HEK293 (cell line): ENCODE data around the gene TIGD2.

Source experiments
- CTCF ChIA-PET: fragments of 350-600 bp; formaldehyde crosslinking; extraction: SDS; loops from one replicate; lab custom pipeline; 2021; ENCODE audit warnings: antibody characterized with exemption; lab: Yijun Ruan, JAX
- POLR2A ChIA-PET: fragments of 300-600 bp; formaldehyde crosslinking; extraction: SDS; loops from one replicate; lab custom pipeline; 2020; ENCODE audit warnings: antibody characterized with exemption, inconsistent platforms; lab: Yijun Ruan, JAX
- H3K27ac ChIP-seq: fragments of 200-500 bp; sonication (Bioruptor generic); 2 replicates; pipeline ENCODE4 v1.5.1; 2014; ENCODE audit warnings: low read depth, low read length, control low read depth, inconsistent platforms; ENCODE audit errors: extremely low read depth
- H3K36me3 ChIP-seq, 2 experiments: fragments of 200-500 bp in 1 of 2; sonication (Bioruptor generic) in 1 of 2; 1 replicate in 1 of 2; 2 replicates in 1 of 2; pipeline ENCODE4 v1.5.1; 2014 to 2017; ENCODE audit warnings: inconsistent platforms in 2 of 2, low read length in 2 of 2; ENCODE audit not compliant: control insufficient read depth in 2 of 2, insufficient read depth in 1 of 2
- H3K4me1 ChIP-seq: fragments of 200-500 bp; sonication (Bioruptor generic); 2 replicates; pipeline ENCODE4 v1.5.1; 2014; ENCODE audit warnings: mild to moderate bottlenecking, low read length, inconsistent platforms; ENCODE audit not compliant: control insufficient read depth, insufficient read depth
- H3K4me3 ChIP-seq: 2 replicates; pipeline ENCODE4 v1.5.1; 2011; ENCODE audit warnings: low read depth, mild to moderate bottlenecking, control low read depth, low read length, moderate library complexity
- H3K9me3 ChIP-seq: fragments of 200-500 bp; sonication (Bioruptor generic); 2 replicates; pipeline ENCODE4 v1.5.1; 2014; ENCODE audit warnings: low read depth, low read length, inconsistent platforms; ENCODE audit not compliant: control insufficient read depth, insufficient read depth
- GFI1B ChIP-seq: fragments of 450-650 bp; formaldehyde crosslinking; IDR thresholded peaks from 2 replicates; pipeline ENCODE4 v1.5.1; 2016; ENCODE audit warnings: missing biosample characterization, missing genetic modification characterization
- IKZF3 ChIP-seq: fragments of 450-650 bp; IDR thresholded peaks from 2 replicates; pipeline ENCODE4 v1.5.0; 2018; ENCODE audit warnings: missing biosample characterization, mild to moderate bottlenecking, missing genetic modification characterization, moderate library complexity
- KLF10 ChIP-seq: fragments of 450-650 bp; IDR thresholded peaks from 2 replicates; pipeline ENCODE4 v1.5.1; 2018; ENCODE audit warnings: missing biosample characterization, mild to moderate bottlenecking, missing genetic modification characterization
- KLF16 ChIP-seq: fragments of 450-650 bp; formaldehyde crosslinking; IDR thresholded peaks from 2 replicates; pipeline ENCODE4 v1.5.1; 2017; ENCODE audit warnings: missing biosample characterization, missing genetic modification characterization
- MEIS1 ChIP-seq: sonication (generic); formaldehyde crosslinking; IDR thresholded peaks from 2 replicates; pipeline ENCODE4 v1.8.1; 2022; ENCODE audit warnings: missing genetic modification reagents, mild to moderate bottlenecking, borderline replicate concordance
- RBAK ChIP-seq: fragments of 450-650 bp; formaldehyde crosslinking; IDR thresholded peaks from 2 replicates; pipeline ENCODE4 v1.5.1; 2016; ENCODE audit warnings: missing biosample characterization, missing genetic modification characterization
- SETDB1 ChIP-seq: IDR thresholded peaks from one replicate; pipeline ENCODE4 v1.6.1; 2017; ENCODE audit warnings: mild to moderate bottlenecking, low read length, moderate library complexity, mixed read lengths; ENCODE audit not compliant: insufficient read length
- YY1 ChIP-seq: fragments of 450-650 bp; formaldehyde crosslinking; IDR thresholded peaks from 2 replicates; pipeline ENCODE4 v1.5.1; 2018; ENCODE audit warnings: missing biosample characterization, missing genetic modification characterization
- ZBTB20 ChIP-seq: fragments of 450-650 bp; formaldehyde crosslinking; IDR thresholded peaks from 2 replicates; pipeline ENCODE4 v1.5.1; 2016; ENCODE audit warnings: missing biosample characterization, missing genetic modification characterization
- ZFP69B ChIP-seq: fragments of 450-650 bp; formaldehyde crosslinking; IDR thresholded peaks from 2 replicates; pipeline ENCODE4 v1.5.1; 2016; ENCODE audit warnings: missing biosample characterization, missing genetic modification characterization
- ZNF132 ChIP-seq: fragments of 450-650 bp; formaldehyde crosslinking; IDR thresholded peaks from 2 replicates; pipeline ENCODE4 v1.5.1; 2017; ENCODE audit warnings: missing biosample characterization, missing genetic modification characterization, borderline replicate concordance
- ZNF138 ChIP-seq: fragments of 450-650 bp; formaldehyde crosslinking; IDR thresholded peaks from 2 replicates; pipeline ENCODE4 v1.5.1; 2016; ENCODE audit warnings: missing biosample characterization, missing genetic modification characterization, borderline replicate concordance
- ZNF223 ChIP-seq: fragments of 450-650 bp; formaldehyde crosslinking; IDR thresholded peaks from 2 replicates; pipeline ENCODE4 v1.5.1; 2016; ENCODE audit warnings: missing biosample characterization, missing genetic modification characterization
- ZNF248 ChIP-seq: fragments of 450-650 bp; formaldehyde crosslinking; IDR thresholded peaks from 2 replicates; pipeline ENCODE4 v1.5.1; 2017; ENCODE audit warnings: missing biosample characterization, missing genetic modification characterization
- ZNF311 ChIP-seq: fragments of 450-650 bp; formaldehyde crosslinking; IDR thresholded peaks from 2 replicates; pipeline ENCODE4 v1.5.1; 2017; ENCODE audit warnings: missing biosample characterization, missing genetic modification characterization, borderline replicate concordance
- ZNF366 ChIP-seq: fragments of 450-650 bp; formaldehyde crosslinking; conservative IDR thresholded peaks from 2 replicates; pipeline ENCODE4 v1.5.1; 2016; ENCODE audit warnings: missing biosample characterization, missing genetic modification characterization
- ZNF433 ChIP-seq: fragments of 450-650 bp; formaldehyde crosslinking; IDR thresholded peaks from 2 replicates; pipeline ENCODE4 v1.5.1; 2016; ENCODE audit warnings: missing biosample characterization, missing genetic modification characterization, low read depth
- ZNF514 ChIP-seq: fragments of 450-650 bp; formaldehyde crosslinking; IDR thresholded peaks from 2 replicates; pipeline ENCODE4 v1.5.1; 2016; ENCODE audit warnings: missing biosample characterization, missing genetic modification characterization
- ZNF530 ChIP-seq: fragments of 450-650 bp; formaldehyde crosslinking; IDR thresholded peaks from 2 replicates; pipeline ENCODE4 v1.5.1; 2016; ENCODE audit warnings: low read depth, missing biosample characterization, missing genetic modification characterization
- ZNF555 ChIP-seq: fragments of 450-650 bp; formaldehyde crosslinking; conservative IDR thresholded peaks from 2 replicates; pipeline ENCODE4 v1.5.1; 2017; ENCODE audit warnings: missing biosample characterization, mild to moderate bottlenecking, missing genetic modification characterization, inconsistent platforms
- ZNF623 ChIP-seq: fragments of 450-650 bp; formaldehyde crosslinking; IDR thresholded peaks from 2 replicates; pipeline ENCODE4 v1.5.1; 2016; ENCODE audit warnings: missing biosample characterization, missing genetic modification characterization
- ZNF626 ChIP-seq: fragments of 450-650 bp; sonication (Bioruptor Pico); formaldehyde crosslinking; IDR thresholded peaks from 2 replicates; pipeline ENCODE4 v1.5.1; 2018; ENCODE audit warnings: missing biosample characterization, missing genetic modification characterization, inconsistent platforms
- ZNF664 ChIP-seq: fragments of 450-650 bp; formaldehyde crosslinking; IDR thresholded peaks from 2 replicates; pipeline ENCODE4 v1.5.1; 2016; ENCODE audit warnings: missing biosample characterization, missing genetic modification characterization
- ZNF707 ChIP-seq: fragments of 450-650 bp; formaldehyde crosslinking; IDR thresholded peaks from 2 replicates; pipeline ENCODE4 v1.5.1; 2016; ENCODE audit warnings: missing biosample characterization, missing genetic modification characterization
- ZNF776 ChIP-seq: fragments of 450-650 bp; formaldehyde crosslinking; IDR thresholded peaks from 2 replicates; pipeline ENCODE4 v1.5.0; 2017; ENCODE audit warnings: missing biosample characterization, missing genetic modification characterization, borderline replicate concordance
- ZNF785 ChIP-seq: fragments of 450-650 bp; formaldehyde crosslinking; IDR thresholded peaks from 2 replicates; pipeline ENCODE4 v1.5.1; 2016; ENCODE audit warnings: missing biosample characterization, missing genetic modification characterization
- ZNF830 ChIP-seq: fragments of 450-650 bp; IDR thresholded peaks from 2 replicates; pipeline ENCODE4 v1.5.0; 2018; ENCODE audit warnings: missing biosample characterization, missing genetic modification characterization, low read depth, mild to moderate bottlenecking, moderate library complexity
- ZNF843 ChIP-seq: fragments of 450-650 bp; formaldehyde crosslinking; IDR thresholded peaks from 2 replicates; pipeline ENCODE4 v1.5.1; 2016; ENCODE audit warnings: missing biosample characterization, missing genetic modification characterization
- TF ChIP-seq, protein P1 (sequence below): fragments of 450-650 bp; formaldehyde crosslinking; IDR thresholded peaks from 2 replicates; pipeline ENCODE4 v1.5.1; 2017; ENCODE audit warnings: missing biosample characterization, missing genetic modification characterization
- TF ChIP-seq, protein P2 (sequence below): fragments of 450-650 bp; formaldehyde crosslinking; IDR thresholded peaks from 2 replicates; pipeline ENCODE4 v1.5.1; 2017; ENCODE audit warnings: missing biosample characterization, missing genetic modification characterization

Gene TIGD2

DNA sequence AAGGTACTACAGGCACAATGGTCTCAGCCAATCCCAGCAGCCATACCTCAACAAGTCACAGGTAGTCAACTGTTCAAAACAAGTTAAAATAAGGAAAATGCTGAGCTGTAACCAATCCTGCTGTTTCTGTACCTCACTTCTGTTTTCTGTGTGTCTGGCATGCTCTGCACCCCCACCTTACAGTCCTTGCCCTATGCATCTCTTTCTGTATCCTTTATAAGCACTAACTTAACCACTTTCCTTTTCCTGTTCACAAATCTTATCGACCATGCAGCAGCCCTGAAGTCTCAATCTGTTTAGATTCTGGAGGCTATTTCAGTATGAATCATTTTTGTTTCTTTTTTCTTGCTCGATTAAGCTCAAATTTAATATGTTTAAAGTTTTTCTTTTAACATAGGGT lies 41.9 kb upstream of the TIGD2 start:
- no peaks in the 10 kb centered on the region for H3K9me3 ChIP-seq
- CTCF ChIA-PET = interaction anchor here (0.6 kb wide), 1 partner anchor 8 kb away, joined by 4 read pairs; no protein-coding TSS in a partner anchor
- TF ChIP-seq ZNF707 (tag by site-specific recombination) (no peak), RBAK (tag by site-specific recombination) (no peak), ZNF555 (tag by site-specific recombination) (no peak), ZNF830 (no peak), YY1 (tag by site-specific recombination) (no peak), ZNF514 (tag by site-specific recombination) (no peak), KLF10 (tag by site-specific recombination) (no peak), ZNF248 (tag by site-specific recombination) (no peak), ZNF776 (no peak), IKZF3 (no peak)
- TF ChIP-seq, protein P1, sequence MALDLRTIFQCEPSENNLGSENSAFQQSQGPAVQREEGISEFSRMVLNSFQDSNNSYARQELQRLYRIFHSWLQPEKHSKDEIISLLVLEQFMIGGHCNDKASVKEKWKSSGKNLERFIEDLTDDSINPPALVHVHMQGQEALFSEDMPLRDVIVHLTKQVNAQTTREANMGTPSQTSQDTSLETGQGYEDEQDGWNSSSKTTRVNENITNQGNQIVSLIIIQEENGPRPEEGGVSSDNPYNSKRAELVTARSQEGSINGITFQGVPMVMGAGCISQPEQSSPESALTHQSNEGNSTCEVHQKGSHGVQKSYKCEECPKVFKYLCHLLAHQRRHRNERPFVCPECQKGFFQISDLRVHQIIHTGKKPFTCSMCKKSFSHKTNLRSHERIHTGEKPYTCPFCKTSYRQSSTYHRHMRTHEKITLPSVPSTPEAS = no peak
- TF ChIP-seq, all 188 proteins: peak for 0
- no peaks in the 10 kb centered on the region for H3K4me1 ChIP-seq
- POLR2A ChIA-PET = no interaction called here
- no peak overlapping the region for H3K4me3 ChIP-seq
- H3K36me3 ChIP-seq = no peaks in the 10 kb centered on the region
- H3K27ac ChIP-seq = no peak overlapping the region

DNA sequence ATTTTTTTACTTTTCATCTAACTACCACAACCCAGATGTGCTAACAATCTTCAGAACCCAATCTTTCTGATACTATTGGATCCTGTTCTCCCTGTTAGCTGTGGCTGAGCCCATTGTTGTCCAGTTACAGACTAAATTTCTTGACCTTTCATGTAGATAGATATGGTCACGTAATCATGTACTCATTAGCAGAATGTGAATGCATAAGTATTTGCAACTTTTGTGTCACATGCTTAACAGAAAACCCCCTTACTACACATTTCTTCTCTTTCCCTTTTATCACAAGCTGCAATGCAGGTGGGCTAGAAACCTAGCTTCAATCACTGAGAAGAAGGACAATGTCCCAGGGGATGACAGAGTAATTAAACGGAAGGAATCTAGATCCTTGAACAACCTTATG lies 41.3 kb upstream of the TIGD2 start:
- ChIA-PET CTCF (no interaction called here), POLR2A (no interaction called here)
- H3K27ac ChIP-seq = no peak overlapping the region
- H3K9me3 ChIP-seq = no peaks in the 10 kb centered on the region
- no peak overlapping the region for H3K4me3 ChIP-seq
- no peaks in the 10 kb centered on the region for H3K36me3 ChIP-seq
- TF ChIP-seq SETDB1 (no peak), ZBTB20 (tag by site-specific recombination) (no peak), ZNF785 (no peak), ZNF223 (tag by site-specific recombination) (no peak), ZNF311 (tag by site-specific recombination) (no peak), RBAK (tag by site-specific recombination) (no peak), ZNF138 (no peak), KLF16 (tag by site-specific recombination) (no peak), GFI1B (tag by site-specific recombination) (no peak)
- TF ChIP-seq, protein P2, sequence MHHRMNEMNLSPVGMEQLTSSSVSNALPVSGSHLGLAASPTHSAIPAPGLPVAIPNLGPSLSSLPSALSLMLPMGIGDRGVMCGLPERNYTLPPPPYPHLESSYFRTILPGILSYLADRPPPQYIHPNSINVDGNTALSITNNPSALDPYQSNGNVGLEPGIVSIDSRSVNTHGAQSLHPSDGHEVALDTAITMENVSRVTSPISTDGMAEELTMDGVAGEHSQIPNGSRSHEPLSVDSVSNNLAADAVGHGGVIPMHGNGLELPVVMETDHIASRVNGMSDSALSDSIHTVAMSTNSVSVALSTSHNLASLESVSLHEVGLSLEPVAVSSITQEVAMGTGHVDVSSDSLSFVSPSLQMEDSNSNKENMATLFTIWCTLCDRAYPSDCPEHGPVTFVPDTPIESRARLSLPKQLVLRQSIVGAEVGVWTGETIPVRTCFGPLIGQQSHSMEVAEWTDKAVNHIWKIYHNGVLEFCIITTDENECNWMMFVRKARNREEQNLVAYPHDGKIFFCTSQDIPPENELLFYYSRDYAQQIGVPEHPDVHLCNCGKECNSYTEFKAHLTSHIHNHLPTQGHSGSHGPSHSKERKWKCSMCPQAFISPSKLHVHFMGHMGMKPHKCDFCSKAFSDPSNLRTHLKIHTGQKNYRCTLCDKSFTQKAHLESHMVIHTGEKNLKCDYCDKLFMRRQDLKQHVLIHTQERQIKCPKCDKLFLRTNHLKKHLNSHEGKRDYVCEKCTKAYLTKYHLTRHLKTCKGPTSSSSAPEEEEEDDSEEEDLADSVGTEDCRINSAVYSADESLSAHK (tag by site-specific recombination) = no peak
- H3K4me1 ChIP-seq = no peaks in the 10 kb centered on the region

DNA sequence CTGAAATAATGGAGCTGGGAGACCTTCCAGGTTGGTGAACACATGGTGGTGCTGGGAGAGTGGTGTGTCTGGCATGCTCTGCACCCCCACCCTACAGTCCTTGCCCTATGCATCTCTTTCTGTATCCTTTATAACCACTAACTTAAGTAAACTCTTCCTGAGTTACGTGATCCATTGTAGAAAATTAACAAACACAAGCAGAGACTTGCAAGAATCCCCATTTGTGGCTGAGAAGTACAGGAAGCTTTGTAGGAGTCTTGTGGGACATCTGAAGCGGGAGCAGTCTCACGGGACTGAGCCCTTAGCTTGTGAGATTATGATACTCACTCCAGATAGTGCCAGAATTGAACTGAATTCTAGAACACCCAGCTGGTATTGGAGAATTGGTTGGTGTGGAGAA lies 40.0 kb upstream of the TIGD2 start:
- Histone ChIP-seq H3K36me3 (no peaks in the 10 kb centered on the region), H3K4me1 (no peaks in the 10 kb centered on the region), H3K9me3 (no peaks in the 10 kb centered on the region), H3K27ac (no peak overlapping the region), H3K4me3 (no peak overlapping the region)
- ChIA-PET POLR2A (no interaction called here), CTCF (no interaction called here)
- TF ChIP-seq ZNF311 (tag by site-specific recombination) (no peak), ZNF433 (tag by site-specific recombination) (no peak), ZNF623 (tag by site-specific recombination) (no peak), MEIS1 (no peak), ZNF366 (tag by site-specific recombination) (no peak), ZNF132 (tag by site-specific recombination) (no peak), ZNF626 (no peak), ZFP69B (tag by site-specific recombination) (no peak), ZNF664 (no peak), ZNF843 (tag by site-specific recombination) (no peak), ZNF530 (tag by site-specific recombination) (no peak)
- TF ChIP-seq, protein P2 (tag by site-specific recombination) = no peak
